ENCODE results near the gene TCTA.

Gene TCTA

DNA sequence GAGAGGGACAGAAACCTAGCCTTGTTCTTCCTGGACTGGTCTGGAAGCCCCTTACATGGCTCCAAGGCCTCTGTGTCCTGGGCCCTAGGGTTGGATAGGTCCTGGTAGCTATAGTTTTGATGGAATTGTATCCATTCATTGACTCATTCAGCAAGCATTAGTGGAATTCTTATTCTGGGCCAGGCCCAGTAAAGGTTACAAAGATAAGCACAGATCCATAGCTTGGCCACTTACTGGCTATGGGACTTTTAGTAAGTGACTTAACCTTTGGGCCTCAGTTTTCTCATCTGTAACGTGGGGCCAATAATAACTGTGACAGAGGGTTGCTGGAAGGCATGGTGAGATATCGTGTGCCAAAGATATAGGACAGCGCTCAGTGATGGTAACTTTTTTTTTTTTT lies 44.2 kb downstream of the TCTA start:
- in situ Hi-C loops (cut with MboI; ENCODE audit: low sequenced_read_pairs), result no loop called here

DNA sequence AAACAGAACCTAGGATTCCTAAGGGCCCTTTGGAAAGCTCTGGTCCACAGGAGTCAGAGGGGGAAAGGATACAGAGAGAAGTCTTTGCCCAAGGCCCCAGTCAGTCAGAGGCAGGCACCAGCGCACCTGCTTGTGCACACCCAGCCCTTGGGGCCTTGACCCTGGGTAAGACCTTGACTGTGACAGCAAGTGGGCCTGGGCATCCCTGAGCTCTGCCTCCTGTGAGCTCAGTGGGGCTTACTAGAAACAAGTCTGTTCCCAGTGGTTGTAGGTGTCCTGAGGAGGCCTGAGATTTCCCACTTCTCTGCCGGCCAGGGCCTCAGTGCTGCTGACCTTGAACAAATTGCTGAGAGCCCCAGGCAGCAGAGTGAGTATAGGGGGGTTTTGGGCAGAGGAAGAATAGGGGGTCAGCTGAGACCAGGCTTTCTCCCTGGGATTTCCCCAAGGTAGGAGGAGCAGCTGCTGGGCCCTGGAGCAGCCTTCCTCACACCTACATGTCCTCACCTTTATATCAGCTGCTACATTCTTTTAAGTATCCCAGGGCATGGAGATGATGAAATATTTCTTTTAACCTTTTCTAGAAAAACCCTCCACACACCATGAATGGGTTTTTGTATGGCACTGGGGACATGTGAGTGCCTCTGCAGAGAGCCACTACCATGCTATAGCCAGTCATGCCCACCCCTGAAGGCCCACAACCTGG lies 48.1 kb downstream of the TCTA start:
- Histone ChIP-seq H3K4me3 (no peak overlapping the region), H3K27me3 (ENCODE audit: low read depth) (no peaks in the 10 kb centered on the region), H3K4me1 (peaks cover 14% of the 10 kb centered on the region), H3K36me3 (replicated peaks) (no peaks in the 10 kb centered on the region), H3K9me3 (no peaks in the 10 kb centered on the region)
- in situ Hi-C loops (cut with MboI; ENCODE audit: low sequenced_read_pairs), result no loop called here
- DNase-seq (ENCODE audit: low spot score in 2 of 2), result no peak

More for the DNA sequence above, 44.2 kb downstream of the TCTA start:
- Histone ChIP-seq H3K4me1 (peaks cover 5% of the 10 kb centered on the region), H3K4me3 (no peak overlapping the region), H3K36me3 (replicated peaks) (no peaks in the 10 kb centered on the region), H3K9me3 (no peaks in the 10 kb centered on the region), H3K27me3 (ENCODE audit: low read depth) (no peaks in the 10 kb centered on the region)
- no peak for DNase-seq (ENCODE audit: low spot score in 2 of 2)

DNA sequence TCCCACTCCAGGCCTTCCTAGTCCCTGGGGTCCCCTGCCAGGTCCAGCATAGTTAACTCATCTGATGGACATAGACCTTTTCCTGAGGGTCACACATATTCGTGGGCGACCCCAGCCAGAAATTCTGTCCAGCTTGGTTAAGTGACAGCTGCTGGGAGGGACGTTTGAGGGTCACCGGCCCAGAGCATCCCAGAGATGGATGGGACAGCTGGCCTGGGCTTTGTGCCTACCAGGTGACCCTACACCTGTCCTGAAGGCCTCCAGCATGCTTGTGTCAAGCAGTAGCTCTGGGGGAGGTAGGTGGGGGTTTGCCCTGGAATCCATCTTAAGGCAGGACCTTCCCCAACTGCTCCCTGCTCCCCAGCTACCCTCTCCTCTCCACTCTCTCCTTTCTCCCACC lies 48.7 kb downstream of the TCTA start:
- Histone ChIP-seq H3K36me3 (replicated peaks) (no peaks in the 10 kb centered on the region), H3K9me3 (no peaks in the 10 kb centered on the region), H3K27me3 (ENCODE audit: low read depth) (no peaks in the 10 kb centered on the region), H3K4me1 (peaks cover 14% of the 10 kb centered on the region), H3K4me3 (no peak overlapping the region)
- DNase-seq (ENCODE audit: low spot score in 2 of 2), result no peak
- in situ Hi-C loops (cut with MboI; ENCODE audit: low sequenced_read_pairs), result no loop called here

DNA sequence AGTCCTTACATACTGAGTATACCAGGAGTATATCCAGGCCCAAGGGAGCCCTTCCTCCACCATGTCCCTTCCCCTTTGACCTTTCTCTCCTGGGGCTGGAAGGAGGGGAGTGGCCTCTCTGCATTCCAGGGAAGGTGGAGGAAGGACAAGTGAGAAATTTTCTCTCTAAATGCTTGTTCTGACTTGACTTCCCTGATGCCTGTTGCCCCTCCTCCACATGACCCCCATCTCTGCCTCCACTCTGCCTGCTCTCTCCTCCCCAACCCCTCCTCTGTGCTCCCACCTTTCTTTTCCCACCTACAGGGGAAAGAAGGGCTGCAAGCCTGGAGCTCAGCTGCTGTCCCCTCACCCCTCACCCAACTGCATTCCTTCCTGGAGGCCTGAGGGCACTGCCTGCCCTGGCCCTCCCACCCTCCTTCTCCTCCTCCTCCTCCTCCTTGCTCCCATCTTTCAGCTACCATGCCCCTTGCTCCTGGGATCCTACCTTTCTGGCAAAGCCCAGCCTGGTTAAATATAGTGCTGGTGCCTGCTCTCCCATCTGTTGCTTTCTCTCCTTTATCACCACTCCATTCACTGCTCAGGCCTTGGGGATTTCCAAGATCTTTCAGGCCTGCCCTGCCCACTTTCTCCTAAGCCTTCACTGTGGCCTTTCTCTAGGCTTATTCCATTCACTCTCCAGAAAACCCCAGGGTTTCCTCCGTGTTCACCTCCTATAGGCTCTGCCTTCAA lies 49.4 kb downstream of the TCTA start:
- H3K9me3 ChIP-seq, result no peaks in the 10 kb centered on the region
- H3K4me3 ChIP-seq, result no peak overlapping the region
- peaks cover 14% of the 10 kb centered on the region for H3K4me1 ChIP-seq
- DNase-seq (ENCODE audit: low spot score in 2 of 2), result peak; percentile 28 to 67
- H3K27me3 ChIP-seq (ENCODE audit: low read depth), result no peaks in the 10 kb centered on the region
- H3K36me3 ChIP-seq (replicated peaks), result no peaks in the 10 kb centered on the region
- in situ Hi-C loops (cut with MboI; ENCODE audit: low sequenced_read_pairs), result no loop called here

DNA sequence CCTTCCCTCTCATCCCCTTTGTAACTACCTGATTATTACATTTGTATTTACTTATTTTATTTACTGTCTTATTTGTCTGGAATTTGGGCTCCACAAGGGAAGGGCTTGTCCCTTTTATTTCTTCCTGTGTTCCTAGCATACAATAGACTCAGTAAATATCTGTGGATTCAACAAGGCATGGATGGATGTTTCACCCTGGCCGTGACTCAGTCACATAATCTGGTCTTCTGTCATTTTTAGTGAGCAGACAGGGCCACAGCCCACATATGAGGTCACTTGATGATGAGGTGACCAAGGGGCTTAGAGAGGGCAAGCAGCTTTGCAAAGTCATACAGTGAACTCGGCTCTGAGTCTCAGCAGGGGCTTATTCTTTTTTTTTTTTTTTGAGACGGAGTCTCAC lies 50.0 kb downstream of the TCTA start:
- peaks cover 14% of the 10 kb centered on the region for H3K4me1 ChIP-seq
- in situ Hi-C loops (cut with MboI; ENCODE audit: low sequenced_read_pairs), result no loop called here
- H3K4me3 ChIP-seq, result no peak overlapping the region
- no peaks in the 10 kb centered on the region for H3K36me3 ChIP-seq (replicated peaks)
- no peaks in the 10 kb centered on the region for H3K27me3 ChIP-seq (ENCODE audit: low read depth)
- H3K9me3 ChIP-seq, result no peaks in the 10 kb centered on the region
- DNase-seq (ENCODE audit: low spot score in 2 of 2), result no peak

DNA sequence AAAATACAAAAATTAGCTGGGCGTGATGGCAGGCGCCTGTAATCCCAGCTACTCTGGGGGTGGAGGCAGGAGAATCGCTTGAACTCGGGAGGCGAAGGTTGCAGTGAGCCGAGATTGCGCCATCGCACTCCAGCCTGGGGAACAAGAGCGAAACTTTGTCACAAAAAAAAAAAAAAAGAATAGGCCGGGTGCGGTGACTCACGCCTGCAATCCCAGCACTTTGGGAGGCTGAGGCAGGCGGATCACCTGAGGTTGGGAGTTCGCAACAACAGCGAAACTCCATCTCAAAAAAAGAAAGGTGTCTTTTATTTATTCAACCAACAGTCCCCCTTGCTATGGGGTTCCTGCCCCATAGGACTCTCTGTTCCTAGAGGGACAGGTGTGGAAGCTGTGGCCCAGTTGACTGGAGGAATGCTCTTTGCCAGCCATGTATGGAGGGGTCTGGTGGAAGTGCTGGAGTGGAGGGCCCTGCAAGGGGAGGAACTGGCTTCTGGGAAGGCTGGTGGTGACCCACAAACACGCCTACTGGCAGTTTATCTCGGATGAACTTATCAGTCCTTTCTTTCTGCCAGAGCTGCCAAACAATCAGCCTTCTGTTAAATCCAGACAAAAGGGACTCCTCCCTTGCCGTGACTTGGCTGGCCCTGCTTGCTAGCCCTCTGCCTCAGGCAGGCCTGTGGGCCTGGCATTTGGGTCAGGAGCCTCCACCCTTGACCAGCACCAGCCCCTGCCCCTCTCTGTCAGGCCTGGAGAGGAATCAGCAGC lies 53.2 kb downstream of the TCTA start:
- Histone ChIP-seq H3K4me1 (peaks cover 25% of the 10 kb centered on the region), H3K9me3 (no peaks in the 10 kb centered on the region), H3K36me3 (replicated peaks) (no peaks in the 10 kb centered on the region), H3K27me3 (ENCODE audit: low read depth) (no peaks in the 10 kb centered on the region), H3K4me3 (no peak overlapping the region)
- in situ Hi-C loops (cut with MboI; ENCODE audit: low sequenced_read_pairs), result no loop called here
- DNase-seq (ENCODE audit: low spot score in 2 of 2), result no peak

Data from HAP-1 (cell line).